Activated gamma-delta T cell treated with anti-CD3 and anti-CD28 coated beads, Interleukin-2, amount 50 U/mL, for 16 hours (primary cell): ENCODE measurements around the gene LSM14A.
A peak's percentile ranks its signal among the peaks of the same experiment; 100 is the strongest.
"Not testable (repeated sequence)": the region's sequence is repeated elsewhere in the genome, so short reads cannot be mapped to it uniquely, and the experiment has no call there.

Source experiments
- DNase-seq: peaks from one replicate; pipeline ENCODE4 v3.0.0-alpha.2; 2020; ENCODE audit warnings: low read depth

Gene LSM14A

GRCh38 chr19:34189917-34190425 lies 17.7 kb downstream of the LSM14A start:
- no peak for DNase-seq

GRCh38 chr19:34191355-34191962 lies 19.2 kb downstream of the LSM14A start:
- DNase-seq: no peak

- DNase-seq: no peak
These were observed 21.1 kb downstream of the LSM14A start for GRCh38 chr19:34193439-34193838.

- no peak for DNase-seq
These were observed 21.6 kb downstream of the LSM14A start for GRCh38 chr19:34193876-34194275.

GRCh38 chr19:34201133-34201532 lies 28.8 kb downstream of the LSM14A start:
- DNase-seq: no peak

GRCh38 chr19:34205324-34205723 lies 33.0 kb downstream of the LSM14A start:
- not testable (repeated sequence) for DNase-seq

- no peak for DNase-seq
These were observed 36.1 kb downstream of the LSM14A start for GRCh38 chr19:34208291-34208884.

- no peak for DNase-seq
These were observed 37.4 kb downstream of the LSM14A start for GRCh38 chr19:34209726-34210125.

- DNase-seq: no peak
These were observed 41.0 kb downstream of the LSM14A start for GRCh38 chr19:34213283-34213682.

- no peak for DNase-seq
These were observed 41.7 kb downstream of the LSM14A start for GRCh38 chr19:34214040-34214439.

GRCh38 chr19:34215006-34215665 lies 42.8 kb downstream of the LSM14A start:
- DNase-seq: no peak

GRCh38 chr19:34215666-34216038 lies 43.3 kb downstream of the LSM14A start:
- no peak for DNase-seq

- not testable (repeated sequence) for DNase-seq
These were observed 44.5 kb downstream of the LSM14A start for GRCh38 chr19:34216745-34217219.

GRCh38 chr19:34217952-34218817 lies 45.9 kb downstream of the LSM14A start:
- DNase-seq: peak; percentile 35

- no peak for DNase-seq
These were observed 46.5 kb downstream of the LSM14A start for GRCh38 chr19:34218818-34219164.

- DNase-seq: peak; percentile 42
These were observed 48.3 kb downstream of the LSM14A start for GRCh38 chr19:34220472-34221063.

GRCh38 chr19:34222386-34222785 lies 50.1 kb downstream of the LSM14A start:
- DNase-seq: no peak

- DNase-seq: no peak
These were observed 52.8 kb downstream of the LSM14A start for GRCh38 chr19:34224996-34225658.

- DNase-seq: no peak
These were observed 53.3 kb downstream of the LSM14A start for GRCh38 chr19:34225659-34226015.

- DNase-seq: no peak
These were observed 53.7 kb downstream of the LSM14A start for GRCh38 chr19:34226036-34226435.

- DNase-seq: no peak
These were observed 56.0 kb downstream of the LSM14A start for GRCh38 chr19:34228347-34228746.

GRCh38 chr19:34228762-34229161 lies 56.5 kb downstream of the LSM14A start:
- no peak for DNase-seq
